Activated CD8-positive, alpha-beta T cell treated with anti-CD3 and anti-CD28 coated beads for 36 hours (primary cell): ENCODE measurements around the gene RNASE7. TPM values are rescaled to one million over a fixed set of nuclear protein-coding genes. Genes with fewer than 3 reads are reported as not detected.

Source experiments
- ATAC-seq: fragments of 200-7000 bp; cut with Tn5 transposase; one replicate; pipeline ENCODE4 v1.10.0; 2021; ENCODE audit warnings: mild to moderate bottlenecking, moderate library complexity
- CTCF ChIA-PET: fragments of 350-600 bp; sonication (Branson Sonifier 250); formaldehyde crosslinking; loops from one replicate; lab custom pipeline; 2021; ENCODE audit warnings: antibody characterized with exemption; lab: Charles Lee
- POLR2A ChIA-PET: fragments of 350-600 bp; sonication (Branson Sonifier 250); formaldehyde crosslinking; loops from one replicate; lab custom pipeline; 2021; ENCODE audit warnings: antibody characterized with exemption; lab: Charles Lee
- DNase-seq: peaks from one replicate; pipeline ENCODE4 v3.0.0-alpha.2; 2020
- H3K27ac Mint-ChIP-seq: one replicate; pipeline ENCODE4 v1.8.0; 2021; ENCODE audit warnings: mild to moderate bottlenecking, mixed read lengths
- H3K27me3 Mint-ChIP-seq: one replicate; pipeline ENCODE4 v1.8.0; 2021; ENCODE audit warnings: mixed read lengths
- H3K36me3 Mint-ChIP-seq: one replicate; pipeline ENCODE4 v1.8.0; 2021; ENCODE audit warnings: low read depth, mixed read lengths
- H3K4me1 Mint-ChIP-seq: one replicate; pipeline ENCODE4 v1.8.0; 2021; ENCODE audit warnings: low read depth, mixed read lengths
- H3K4me3 Mint-ChIP-seq: one replicate; pipeline ENCODE4 v1.8.0; 2021; ENCODE audit warnings: mild to moderate bottlenecking, moderate library complexity, mixed read lengths
- H3K9me3 Mint-ChIP-seq: one replicate; pipeline ENCODE4 v1.8.0; 2021; ENCODE audit warnings: mixed read lengths
- intact Hi-C: fragments of 100-400 bp; cut with micrococcal nuclease; formaldehyde crosslinking; loops from one replicate; pipeline ENCODE4 v1.10.0; 2022
- total RNA-seq, 2 experiments: library from RNA; stranded (reverse); gene quantifications; one replicate each; pipeline ENCODE4 v1.2.3, GENCODE V29; 2021
- TF ChIP-seq, protein P1 (sequence below): fragments of 200-600 bp; IDR thresholded peaks from one replicate; pipeline ENCODE4 v1.8.0; 2022; ENCODE audit warnings: antibody characterized with exemption, mild to moderate bottlenecking

RNASE7 gene
- total RNA-seq, 2 experiments from 2014 or later = not detected

DNA sequence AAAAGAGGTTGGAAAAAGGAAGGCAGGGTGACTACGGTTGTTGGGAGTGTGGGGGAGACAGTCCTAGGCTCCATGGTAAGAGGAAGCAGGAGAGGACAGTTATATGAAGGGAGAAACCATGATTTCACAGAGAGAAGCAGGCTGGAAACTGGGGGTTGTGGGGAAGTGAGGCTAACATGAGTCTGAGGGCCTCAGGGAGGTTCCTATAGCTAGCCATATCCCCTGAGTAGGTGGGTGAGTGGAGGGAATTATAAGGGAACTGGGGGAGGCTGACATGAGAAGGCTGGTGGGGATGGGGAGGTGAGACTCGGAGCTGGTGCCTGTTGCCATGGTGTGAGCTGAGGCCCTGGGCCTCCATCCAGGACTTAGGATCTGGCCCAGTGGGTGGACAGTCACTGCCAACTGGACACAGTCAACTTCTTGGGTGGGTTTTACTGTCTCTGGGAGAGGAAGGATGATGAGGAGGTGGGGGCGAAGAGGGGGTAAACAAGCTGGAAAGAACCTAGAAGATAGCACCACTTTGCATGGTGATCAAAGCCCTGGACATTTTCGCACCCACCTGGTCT is 8.9 kb upstream of the RNASE7 start:
- Mint-ChIP-seq H3K9me3 (no peaks in the 10 kb centered on the region), H3K36me3 (no peaks in the 10 kb centered on the region), H3K4me1 (no peaks in the 10 kb centered on the region), H3K27me3 (no peaks in the 10 kb centered on the region), H3K4me3 (no peak overlapping the region), H3K27ac (no peak overlapping the region)
- ChIA-PET CTCF (interaction anchor here (1.1 to 7.1 kb wide), 4 partner anchors 10 to 35 kb away, joined by 3 to 76 read pairs (median 4); no protein-coding TSS in a partner anchor), POLR2A (no interaction called here)
- ATAC-seq (no peak), DNase-seq (no peak)
- intact Hi-C loops = no loop called here
- TF ChIP-seq, protein P1, sequence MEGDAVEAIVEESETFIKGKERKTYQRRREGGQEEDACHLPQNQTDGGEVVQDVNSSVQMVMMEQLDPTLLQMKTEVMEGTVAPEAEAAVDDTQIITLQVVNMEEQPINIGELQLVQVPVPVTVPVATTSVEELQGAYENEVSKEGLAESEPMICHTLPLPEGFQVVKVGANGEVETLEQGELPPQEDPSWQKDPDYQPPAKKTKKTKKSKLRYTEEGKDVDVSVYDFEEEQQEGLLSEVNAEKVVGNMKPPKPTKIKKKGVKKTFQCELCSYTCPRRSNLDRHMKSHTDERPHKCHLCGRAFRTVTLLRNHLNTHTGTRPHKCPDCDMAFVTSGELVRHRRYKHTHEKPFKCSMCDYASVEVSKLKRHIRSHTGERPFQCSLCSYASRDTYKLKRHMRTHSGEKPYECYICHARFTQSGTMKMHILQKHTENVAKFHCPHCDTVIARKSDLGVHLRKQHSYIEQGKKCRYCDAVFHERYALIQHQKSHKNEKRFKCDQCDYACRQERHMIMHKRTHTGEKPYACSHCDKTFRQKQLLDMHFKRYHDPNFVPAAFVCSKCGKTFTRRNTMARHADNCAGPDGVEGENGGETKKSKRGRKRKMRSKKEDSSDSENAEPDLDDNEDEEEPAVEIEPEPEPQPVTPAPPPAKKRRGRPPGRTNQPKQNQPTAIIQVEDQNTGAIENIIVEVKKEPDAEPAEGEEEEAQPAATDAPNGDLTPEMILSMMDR = no peak

DNA sequence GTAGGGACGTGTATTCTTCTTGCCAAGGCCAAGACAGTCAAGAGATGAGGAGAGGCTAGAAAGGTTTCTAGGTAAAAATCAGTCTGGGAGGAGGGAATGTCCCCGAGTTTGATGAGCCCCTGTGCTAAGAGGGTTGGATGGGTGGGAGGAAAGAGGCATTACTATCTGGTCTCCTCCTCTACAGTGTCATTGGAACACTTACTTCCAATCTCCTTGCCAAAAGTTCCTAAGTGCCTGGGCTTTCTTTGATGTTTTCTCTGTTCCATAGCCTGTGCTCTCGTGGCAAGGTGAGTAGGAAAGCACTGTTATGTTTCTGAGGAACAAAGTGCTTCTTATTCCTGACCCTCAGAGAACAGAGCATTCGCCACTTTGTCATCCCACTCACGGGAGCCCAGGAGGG is 7.5 kb upstream of the RNASE7 start, which contains the start of gene RNASE13:
TSS of gene RNASE13 (minus strand) at position 101 of the 400 bp plus-strand sequence. CDS start 519 bp downstream, outside the sequence.
- H3K27ac Mint-ChIP-seq = no peak within 1 kb of the TSS
- DNase-seq = no peak
- no peak within 1 kb of the TSS for H3K4me3 Mint-ChIP-seq
- no peaks in the 10 kb centered on the region for H3K9me3 Mint-ChIP-seq
- no peaks in the 10 kb centered on the region for H3K27me3 Mint-ChIP-seq
- H3K4me1 Mint-ChIP-seq = no peaks in the 10 kb centered on the region
- intact Hi-C loops = no loop called here
- POLR2A ChIA-PET = interaction anchor here (1.1 kb wide), 1 partner anchor 69 kb away, joined by 3 read pairs; no protein-coding TSS in a partner anchor
- no peaks in the 10 kb centered on the region for H3K36me3 Mint-ChIP-seq
- ATAC-seq = no peak
- TF ChIP-seq, protein P1 = no peak
- CTCF ChIA-PET = interaction anchor here (1.4 to 7.1 kb wide), 2 partner anchors 13 to 20 kb away, joined by 3 to 76 read pairs; no protein-coding TSS in a partner anchor

DNA sequence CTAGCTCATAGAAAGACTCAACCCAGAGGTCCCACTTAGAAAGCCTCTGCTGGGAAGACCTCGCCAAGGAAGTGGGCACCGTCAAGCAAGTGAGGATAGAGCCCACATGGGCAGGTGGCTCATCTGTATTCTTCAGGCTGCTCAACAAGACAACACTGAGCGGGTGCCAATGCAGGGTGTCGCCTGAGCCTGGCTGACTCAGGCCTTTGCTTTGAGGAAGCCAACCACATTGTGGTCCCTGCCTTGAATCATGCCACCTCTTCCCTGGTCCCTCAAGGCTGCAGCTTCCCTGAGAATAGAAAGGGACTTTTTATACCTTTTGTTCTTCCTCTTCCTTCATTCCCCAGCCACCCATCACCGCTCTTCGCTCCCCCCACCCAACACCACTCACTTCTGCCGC is 5.4 kb upstream of the RNASE7 start:
- intact Hi-C loops = no loop called here
- no peak overlapping the region for H3K27ac Mint-ChIP-seq
- no peaks in the 10 kb centered on the region for H3K4me1 Mint-ChIP-seq
- ChIA-PET POLR2A (no interaction called here), CTCF (interaction anchor here (1.5 to 7.1 kb wide), 3 partner anchors 18 to 55 kb away, joined by 4 to 76 read pairs (median 5); no protein-coding TSS in a partner anchor)
- H3K27me3 Mint-ChIP-seq = no peaks in the 10 kb centered on the region
- no peaks in the 10 kb centered on the region for H3K9me3 Mint-ChIP-seq
- DNase-seq (no peak), ATAC-seq (no peak)
- no peak overlapping the region for H3K4me3 Mint-ChIP-seq
- H3K36me3 Mint-ChIP-seq = no peaks in the 10 kb centered on the region
- TF ChIP-seq, protein P1 = no peak

DNA sequence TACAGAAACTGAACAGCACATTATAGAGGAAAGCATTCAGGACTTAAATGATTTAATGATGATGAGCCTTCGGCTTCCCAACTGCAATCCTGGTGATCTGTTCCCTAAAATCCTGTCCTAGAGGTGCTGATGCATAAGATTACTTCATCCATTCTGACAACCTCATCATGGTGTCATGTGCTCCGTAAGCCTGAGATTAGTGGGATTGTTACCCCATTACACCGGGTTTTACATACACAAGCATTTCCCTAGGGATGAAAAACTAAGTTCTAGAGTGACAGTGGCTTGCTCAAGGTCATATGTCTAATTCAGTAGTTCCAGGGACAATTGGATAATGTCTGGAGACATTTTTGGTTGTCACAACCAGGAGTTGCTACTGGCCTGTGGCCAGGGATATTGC is 5.0 kb upstream of the RNASE7 start:
- ChIA-PET POLR2A (no interaction called here), CTCF (interaction anchor here (0.8 to 7.1 kb wide), 3 partner anchors 20 to 55 kb away, joined by 3 to 76 read pairs (median 5); no protein-coding TSS in a partner anchor)
- Mint-ChIP-seq H3K4me3 (no peak overlapping the region), H3K9me3 (no peaks in the 10 kb centered on the region), H3K4me1 (no peaks in the 10 kb centered on the region), H3K27ac (no peak overlapping the region), H3K36me3 (no peaks in the 10 kb centered on the region), H3K27me3 (no peaks in the 10 kb centered on the region)
- intact Hi-C loops = no loop called here
- ATAC-seq (no peak), DNase-seq (no peak)
- TF ChIP-seq, protein P1 = no peak
